ENCODE results near the gene NGFR. TPM values are rescaled to one million over a fixed set of nuclear protein-coding genes. Genes with fewer than 3 reads are reported as not detected.
"Not testable (repeated sequence)": the region's sequence is repeated elsewhere in the genome, so short reads cannot be mapped to it uniquely, and the experiment has no call there.

NGFR gene
- total RNA-seq, 1 experiment from 2014 or later = 1.8 TPM

DNA sequence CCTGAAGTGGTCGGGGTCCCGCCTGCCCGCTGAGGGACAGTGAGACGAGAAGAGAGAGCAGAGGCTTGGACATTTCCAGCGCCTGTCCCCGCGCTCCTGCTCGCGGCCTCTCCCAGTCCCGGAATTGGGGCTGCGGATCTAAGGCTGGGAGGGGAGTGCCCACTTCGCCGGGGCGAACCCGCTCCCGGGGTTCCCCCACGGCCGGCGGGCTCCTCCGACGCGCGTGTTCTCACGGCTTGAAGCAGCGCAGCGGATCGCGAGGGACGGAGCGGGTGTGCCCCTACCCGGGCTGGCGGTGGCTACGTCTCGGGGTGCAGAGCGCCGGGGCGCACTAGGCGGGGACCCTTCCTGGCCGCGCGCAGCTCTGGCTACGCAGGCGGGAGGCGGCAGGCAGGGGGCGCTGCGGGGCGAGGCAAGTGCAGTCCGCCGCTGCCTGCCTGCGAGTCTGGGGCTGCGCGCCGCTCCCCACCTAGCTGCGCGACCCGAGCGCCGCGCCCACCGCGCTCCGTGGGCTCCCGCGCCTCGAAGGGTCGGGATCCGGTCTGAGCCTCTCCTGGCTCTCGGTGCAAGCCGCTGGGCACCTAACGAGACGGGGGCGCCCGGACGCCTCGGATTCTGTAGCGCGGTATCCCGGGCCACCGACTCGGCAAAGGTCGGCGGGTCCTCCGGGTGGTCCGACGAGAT, 1.2 kb downstream of the NGFR start:
- no peak for DNase-seq (ENCODE audit: low spot score)

DNA sequence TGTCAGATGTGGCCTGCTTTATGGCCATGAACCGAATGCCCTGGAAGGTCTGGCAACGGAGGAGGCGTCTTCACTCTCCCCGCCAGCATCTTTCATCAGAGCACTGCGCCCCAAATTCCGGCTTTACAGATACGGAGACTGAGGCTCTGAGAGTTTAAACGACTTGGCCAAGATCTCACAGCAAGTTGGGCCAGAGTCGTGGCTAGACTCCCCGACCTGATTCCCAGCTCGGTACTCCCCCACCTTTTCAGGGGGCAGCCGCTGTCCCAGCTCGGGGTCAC, 1.7 kb downstream of the NGFR start:
- no peak for DNase-seq (ENCODE audit: low spot score)

DNA sequence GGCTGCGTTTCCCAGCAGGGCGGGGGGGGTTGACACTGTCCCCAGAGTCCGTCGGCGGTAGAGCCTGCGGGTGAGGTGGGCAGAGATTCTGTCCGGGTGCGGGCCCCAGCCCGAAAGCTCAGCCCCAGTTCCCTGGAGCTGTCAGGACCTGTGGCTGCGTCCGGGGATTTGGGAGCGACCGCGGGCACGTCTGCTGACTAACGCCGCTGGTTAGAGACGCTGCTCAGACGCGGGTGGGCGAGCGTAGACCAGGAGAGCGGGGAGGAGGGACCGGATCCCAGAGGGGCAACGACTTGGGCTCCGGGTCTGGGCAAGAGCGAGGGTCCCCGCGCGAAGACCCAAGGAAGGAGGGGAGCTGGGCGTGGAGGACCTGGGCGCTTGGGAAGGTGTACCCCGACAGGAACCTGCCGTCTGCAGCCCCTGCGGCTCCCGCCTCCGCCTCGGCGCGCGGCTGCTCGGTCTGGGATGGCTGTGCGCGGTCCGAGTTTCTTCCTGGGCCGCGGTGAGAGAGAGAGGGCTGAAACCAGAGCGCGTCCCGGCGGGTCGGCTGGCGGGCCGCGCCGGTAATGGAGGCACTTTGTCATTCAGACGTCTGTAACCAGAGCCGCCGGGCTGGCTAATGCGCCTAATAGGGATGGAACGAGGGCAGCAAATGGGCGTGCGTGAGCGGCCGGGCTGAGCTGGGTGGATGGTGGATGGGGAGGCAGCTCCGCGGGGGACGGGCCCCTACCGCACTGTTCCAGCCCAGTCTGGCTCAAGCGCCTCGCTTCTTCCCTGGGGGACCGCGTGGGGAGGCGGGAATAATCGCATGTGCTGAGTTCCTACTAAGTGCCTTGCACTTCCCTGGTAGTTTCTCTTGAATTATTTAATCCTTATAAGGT, 2.3 kb downstream of the NGFR start:
- no peak for DNase-seq (ENCODE audit: low spot score)

DNA sequence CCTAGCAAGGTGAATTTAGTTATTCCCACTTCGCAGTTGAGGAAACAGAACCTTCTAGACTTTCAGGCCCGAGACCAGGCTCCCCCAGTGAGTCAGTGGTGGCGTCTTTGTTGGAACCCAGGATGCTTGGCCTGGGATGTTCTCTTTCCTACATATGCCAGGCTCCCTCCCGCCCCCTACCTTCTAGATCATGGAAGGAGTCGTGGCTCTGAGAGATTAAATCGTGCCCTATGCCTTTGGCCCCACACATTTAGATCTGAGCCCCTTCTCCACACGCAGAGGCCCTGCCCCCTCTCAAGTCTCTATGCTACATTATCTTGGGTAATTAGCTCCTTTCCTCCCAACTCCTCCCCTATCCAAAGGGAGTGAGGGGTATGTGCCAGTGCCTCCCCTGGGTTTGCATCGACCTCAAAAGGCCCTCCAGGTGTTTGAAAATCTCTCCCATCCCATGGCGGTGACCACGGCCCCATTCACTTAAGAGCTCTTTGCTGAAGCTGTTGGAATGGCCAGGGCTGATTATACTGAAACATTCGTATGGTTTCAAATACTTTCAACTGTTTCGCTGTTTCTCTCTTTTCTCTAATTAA, 3.0 kb downstream of the NGFR start:
- no peak for DNase-seq (ENCODE audit: low spot score)

DNA sequence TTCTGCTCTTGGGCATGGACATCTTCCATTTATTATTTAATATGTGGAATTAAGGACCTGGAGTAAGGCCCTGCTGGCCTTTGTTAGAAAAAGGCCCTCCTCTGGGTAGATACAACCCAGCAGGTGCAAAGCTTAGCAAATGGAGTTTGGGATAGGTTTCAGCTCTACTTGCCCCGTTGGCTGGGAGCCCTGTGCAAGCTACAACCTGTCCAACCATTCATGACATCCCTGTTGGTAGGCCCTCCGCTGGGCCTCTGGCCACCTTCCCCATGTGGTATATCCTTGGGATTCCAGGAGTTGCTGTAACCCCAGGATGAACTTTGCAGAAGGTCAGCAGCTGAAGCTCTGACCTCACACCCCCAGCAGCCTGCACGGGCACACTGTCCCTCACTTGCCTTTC, 6.4 kb downstream of the NGFR start:
- no peak for DNase-seq (ENCODE audit: low spot score)

DNA sequence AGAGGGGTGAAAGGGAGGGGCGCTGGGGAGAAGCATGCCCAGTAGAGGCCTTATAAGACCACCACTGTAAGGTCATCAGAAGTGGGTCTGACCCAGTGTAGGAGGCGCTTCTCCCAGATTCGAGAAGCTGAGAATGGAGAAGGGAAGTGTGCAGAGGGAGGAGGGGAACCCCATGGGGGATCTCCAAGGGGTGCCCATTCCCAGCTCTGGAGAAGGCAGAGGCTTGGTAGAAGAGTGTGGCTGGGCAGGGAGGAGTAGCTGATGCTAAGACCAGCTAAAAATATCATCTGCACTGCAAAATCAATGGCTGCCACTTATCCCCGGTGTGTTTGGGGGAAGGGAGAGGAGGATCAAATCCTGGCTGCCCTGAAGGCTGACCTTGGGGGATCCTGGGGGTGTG, 7.2 kb downstream of the NGFR start:
- DNase-seq (ENCODE audit: low spot score) = no peak

DNA sequence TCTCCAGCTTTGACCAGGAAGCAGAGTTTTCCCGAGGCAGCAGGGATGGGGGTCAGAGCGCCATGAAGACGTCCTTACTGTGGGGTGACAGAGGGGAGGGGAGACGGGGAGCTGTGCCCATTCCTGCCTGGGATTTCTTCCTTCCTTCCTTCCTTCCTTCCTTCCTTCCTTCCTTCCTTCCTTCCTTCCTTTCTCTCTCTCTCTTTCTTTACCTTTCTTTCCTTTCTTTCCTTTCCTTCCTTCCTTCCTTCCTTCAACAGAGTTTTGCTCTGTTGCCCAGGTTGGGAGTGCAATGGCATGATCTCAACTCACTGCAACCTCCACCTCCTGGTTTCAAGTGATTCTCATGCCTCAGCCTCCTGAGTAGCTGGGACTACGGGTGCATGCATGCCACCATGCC, 7.6 kb downstream of the NGFR start:
- not testable (repeated sequence) for DNase-seq (ENCODE audit: low spot score)

DNA sequence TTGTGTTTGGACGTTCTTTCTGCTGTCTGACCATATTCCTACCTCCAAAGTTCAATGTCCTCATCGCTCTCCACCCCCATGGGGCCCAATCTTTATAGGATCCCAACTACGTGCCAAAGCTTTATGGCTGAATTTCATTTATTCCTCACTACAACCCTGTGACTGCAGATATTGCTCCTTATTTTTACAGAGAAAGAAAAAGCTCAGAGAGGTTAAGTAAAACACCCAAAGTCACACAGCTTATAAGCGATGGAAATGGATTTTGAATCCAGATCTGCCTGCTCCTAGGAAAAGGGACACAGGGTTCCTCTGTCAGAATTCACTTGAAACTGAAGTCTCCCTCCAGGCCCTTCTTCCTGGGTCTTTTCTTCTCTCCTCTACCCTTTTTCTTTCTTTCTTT, 9.3 kb downstream of the NGFR start:
- DNase-seq (ENCODE audit: low spot score) = no peak

DNA sequence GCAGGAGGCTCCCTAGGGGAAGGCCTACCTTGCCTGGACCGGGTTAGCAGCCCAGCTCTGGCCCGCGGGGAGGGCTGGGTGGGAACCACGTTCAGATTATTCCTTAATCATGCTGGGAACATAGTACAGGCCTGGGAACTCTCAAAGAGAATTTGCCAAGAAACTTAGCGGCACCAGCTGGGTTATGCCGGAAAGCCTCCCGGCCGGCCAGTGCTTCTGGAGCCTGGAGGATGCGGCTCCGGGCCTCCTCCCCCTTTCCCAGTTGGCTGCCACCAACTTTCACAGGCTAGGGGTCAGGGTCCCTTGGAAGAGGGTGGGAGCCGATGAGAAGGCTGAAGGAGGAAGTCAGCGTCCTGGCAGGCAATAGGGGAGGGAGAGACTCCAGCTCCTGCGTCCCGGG, 10.8 kb downstream of the NGFR start:
- DNase-seq (ENCODE audit: low spot score) = no peak

DNA sequence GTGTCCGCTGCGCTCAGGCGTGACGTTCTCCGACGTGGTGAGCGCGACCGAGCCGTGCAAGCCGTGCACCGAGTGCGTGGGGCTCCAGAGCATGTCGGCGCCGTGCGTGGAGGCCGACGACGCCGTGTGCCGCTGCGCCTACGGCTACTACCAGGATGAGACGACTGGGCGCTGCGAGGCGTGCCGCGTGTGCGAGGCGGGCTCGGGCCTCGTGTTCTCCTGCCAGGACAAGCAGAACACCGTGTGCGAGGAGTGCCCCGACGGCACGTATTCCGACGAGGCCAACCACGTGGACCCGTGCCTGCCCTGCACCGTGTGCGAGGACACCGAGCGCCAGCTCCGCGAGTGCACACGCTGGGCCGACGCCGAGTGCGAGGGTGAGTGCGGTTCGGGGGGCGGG, 11.2 kb downstream of the NGFR start:
- DNase-seq (ENCODE audit: low spot score) = no peak

DNA sequence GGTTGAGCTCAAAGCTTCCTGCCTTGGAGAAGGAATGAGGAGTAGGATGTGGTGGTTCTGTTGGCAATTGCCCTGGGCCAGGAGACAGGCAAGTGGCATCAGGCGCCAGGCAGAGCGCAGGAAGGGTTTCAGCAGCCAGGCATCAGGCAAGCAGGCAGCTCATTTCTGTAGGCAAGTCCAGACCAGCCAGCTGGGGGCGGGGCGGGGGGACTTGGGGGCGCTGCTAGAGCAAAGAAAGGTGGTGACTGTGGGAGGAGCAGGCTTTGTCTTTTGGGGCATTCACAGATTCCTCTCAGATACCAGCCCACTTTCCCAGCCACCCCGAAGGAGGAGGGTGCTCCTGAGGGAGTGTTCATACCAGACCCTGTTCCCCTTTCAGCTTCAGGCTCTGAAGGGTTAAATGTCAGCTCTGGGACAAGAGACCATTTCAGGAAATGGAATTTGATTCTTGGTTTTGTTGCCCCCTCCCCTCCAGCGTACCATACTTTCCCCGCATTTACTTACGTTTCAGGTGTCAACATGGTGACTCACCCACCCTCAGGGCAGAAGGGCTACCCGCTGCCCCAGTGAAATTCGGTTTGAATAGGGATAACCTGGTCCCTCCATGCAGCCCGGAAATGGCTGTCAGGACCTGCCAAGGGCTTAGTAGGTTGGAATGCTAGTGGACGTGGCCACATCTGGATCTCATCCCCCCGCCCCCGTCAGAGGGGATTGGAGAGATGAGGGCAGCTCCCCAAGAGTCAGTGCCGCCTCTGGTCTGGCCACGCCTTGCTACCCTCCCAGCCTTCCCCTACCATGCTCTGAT, 13.2 kb downstream of the NGFR start:
- DNase-seq (ENCODE audit: low spot score) = peak; percentile 63

DNA sequence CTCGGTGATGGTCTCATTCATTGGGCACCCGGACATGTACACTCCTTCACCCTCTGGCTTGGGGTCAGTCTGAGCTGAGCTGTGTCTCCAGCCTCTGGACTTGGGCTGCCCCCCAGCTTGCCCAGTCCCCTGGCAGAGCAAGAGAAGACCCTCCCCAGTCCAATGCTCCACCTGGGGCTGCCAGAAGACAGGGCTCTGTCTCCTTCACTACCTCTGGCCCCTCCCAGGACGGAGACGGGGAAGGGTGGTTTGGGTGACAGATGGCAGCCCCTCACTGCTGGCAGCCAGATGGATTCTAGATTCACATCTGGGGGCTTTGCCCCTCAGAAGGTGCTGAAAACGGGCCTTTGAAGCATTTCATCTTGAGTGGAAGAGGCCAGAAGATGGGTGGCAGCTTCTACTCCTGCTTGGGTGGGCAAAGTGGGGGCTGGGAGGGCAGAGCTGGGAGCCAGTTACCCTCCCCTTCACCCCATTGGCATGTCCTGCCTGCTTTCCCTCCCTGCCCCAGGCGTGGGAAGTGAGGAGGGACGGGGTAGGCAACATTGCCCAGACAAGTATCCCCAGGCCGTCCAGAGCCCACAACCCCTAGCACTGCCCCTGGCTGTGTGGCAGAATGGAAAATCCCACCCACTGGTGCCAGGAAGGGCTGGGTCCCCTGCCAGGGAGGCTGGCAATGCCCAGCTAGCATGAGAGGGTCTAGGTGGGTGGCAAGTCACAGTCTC, 13.9 kb downstream of the NGFR start:
- no peak for DNase-seq (ENCODE audit: low spot score)

DNA sequence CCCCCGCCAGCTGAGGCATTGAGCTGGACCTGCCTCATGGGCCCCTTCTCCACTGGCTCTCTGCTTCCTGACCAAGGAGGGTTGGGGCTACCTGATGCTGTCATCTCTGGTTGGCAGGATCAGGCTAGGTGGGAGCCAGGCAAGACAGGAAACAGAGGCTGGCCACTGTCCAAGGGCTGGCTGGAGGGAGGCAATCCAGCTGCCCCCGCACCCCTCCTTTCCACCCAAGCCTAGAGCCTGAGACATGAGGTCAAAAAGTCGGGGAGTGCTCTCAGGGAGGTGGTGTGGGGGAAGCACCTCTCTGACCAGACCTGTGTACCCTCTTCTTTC, 14.5 kb downstream of the NGFR start:
- no peak for DNase-seq (ENCODE audit: low spot score)

DNA sequence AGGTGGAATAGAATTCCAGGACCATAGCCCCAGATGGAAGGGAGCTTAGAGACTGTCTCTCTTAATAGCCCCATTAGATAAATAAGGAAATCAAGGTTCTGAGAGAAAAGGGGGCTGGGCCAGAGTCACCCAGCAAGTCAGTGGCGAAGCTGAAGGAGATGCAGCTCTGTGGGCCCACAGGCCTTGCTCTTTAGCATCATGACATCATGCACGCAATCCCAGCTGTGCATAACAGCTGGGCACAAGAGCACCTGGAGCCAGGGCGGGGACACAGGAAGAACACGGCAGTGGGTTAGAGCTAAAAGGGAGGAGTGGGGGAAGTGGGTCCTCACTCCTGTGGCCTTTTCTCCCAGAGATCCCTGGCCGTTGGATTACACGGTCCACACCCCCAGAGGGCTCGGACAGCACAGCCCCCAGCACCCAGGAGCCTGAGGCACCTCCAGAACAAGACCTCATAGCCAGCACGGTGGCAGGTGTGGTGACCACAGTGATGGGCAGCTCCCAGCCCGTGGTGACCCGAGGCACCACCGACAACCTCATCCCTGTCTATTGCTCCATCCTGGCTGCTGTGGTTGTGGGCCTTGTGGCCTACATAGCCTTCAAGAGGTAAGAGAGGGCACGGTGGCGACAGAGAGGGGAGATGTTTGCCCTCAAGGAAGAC, 15.1 kb downstream of the NGFR start:
- no peak for DNase-seq (ENCODE audit: low spot score)

DNA sequence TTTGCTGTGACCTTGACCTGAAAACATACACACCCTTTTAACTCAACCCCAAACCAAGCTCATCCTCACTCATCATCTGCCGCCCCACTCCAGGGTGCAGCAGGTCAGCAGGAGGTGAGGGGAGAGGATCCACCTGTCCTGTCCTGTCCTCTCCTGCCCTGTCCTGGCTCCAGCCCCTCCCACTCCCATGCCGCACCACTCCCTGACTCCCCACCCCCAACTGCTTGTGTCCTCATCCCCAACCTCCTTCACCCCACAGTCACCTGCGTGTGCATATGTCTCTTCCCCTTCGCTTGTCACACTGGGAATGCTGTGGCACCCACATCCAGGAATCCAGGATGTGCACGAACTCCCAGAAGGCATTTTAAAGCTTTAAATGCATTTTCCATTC, 15.6 kb downstream of the NGFR start:
- DNase-seq (ENCODE audit: low spot score) = no peak

DNA sequence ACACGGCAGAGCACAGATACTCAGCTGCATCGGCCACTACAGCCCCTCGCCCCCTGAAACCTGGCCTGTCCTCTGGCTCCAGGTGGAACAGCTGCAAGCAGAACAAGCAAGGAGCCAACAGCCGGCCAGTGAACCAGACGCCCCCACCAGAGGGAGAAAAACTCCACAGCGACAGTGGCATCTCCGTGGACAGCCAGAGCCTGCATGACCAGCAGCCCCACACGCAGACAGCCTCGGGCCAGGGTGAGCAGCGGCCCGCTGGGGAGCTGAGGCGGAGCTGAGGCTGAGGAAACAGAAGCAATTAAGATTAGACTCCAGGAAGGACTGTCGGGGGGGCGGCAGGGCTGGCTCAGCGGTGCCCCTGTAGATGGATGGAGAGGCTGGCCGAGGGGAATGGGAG, 16.7 kb downstream of the NGFR start:
- no peak for DNase-seq (ENCODE audit: low spot score)

DNA sequence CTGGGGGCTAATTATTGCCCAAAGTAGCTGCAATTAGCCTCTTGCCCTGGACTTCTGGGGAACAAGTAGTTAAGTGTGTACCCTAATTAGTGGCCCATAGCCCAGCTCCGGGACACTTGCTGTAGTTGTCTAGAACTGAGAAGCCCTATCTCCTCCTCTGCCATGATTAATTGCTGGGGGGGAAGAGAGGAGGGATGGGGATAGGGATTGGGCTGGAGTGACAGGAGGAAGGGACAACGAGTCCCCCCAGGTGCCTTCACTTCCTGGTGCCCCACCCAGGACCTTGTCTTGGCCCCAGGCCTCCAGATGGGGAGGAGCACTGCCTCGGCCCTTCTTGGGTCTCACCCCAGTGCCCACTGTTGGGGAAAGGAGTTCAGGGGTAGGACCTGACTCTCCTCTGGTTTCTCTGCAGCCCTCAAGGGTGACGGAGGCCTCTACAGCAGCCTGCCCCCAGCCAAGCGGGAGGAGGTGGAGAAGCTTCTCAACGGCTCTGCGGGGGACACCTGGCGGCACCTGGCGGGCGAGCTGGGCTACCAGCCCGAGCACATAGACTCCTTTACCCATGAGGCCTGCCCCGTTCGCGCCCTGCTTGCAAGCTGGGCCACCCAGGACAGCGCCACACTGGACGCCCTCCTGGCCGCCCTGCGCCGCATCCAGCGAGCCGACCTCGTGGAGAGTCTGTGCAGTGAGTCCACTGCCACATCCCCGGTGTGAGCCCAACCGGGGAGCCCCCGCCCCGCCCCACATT, 17.4 kb downstream of the NGFR start:
- DNase-seq (ENCODE audit: low spot score) = no peak

DNA sequence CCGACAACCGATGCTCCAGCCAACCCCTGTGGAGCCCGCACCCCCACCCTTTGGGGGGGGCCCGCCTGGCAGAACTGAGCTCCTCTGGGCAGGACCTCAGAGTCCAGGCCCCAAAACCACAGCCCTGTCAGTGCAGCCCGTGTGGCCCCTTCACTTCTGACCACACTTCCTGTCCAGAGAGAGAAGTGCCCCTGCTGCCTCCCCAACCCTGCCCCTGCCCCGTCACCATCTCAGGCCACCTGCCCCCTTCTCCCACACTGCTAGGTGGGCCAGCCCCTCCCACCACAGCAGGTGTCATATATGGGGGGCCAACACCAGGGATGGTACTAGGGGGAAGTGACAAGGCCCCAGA, 17.9 kb downstream of the NGFR start:
- DNase-seq (ENCODE audit: low spot score) = no peak

DNA sequence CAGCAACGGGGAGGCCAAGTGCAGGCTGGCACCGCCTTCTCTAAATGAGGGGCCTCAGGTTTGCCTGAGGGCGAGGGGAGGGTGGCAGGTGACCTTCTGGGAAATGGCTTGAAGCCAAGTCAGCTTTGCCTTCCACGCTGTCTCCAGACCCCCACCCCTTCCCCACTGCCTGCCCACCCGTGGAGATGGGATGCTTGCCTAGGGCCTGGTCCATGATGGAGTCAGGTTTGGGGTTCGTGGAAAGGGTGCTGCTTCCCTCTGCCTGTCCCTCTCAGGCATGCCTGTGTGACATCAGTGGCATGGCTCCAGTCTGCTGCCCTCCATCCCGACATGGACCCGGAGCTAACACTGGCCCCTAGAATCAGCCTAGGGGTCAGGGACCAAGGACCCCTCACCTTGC, 18.5 kb downstream of the NGFR start:
- no peak for DNase-seq (ENCODE audit: low spot score)

DNA sequence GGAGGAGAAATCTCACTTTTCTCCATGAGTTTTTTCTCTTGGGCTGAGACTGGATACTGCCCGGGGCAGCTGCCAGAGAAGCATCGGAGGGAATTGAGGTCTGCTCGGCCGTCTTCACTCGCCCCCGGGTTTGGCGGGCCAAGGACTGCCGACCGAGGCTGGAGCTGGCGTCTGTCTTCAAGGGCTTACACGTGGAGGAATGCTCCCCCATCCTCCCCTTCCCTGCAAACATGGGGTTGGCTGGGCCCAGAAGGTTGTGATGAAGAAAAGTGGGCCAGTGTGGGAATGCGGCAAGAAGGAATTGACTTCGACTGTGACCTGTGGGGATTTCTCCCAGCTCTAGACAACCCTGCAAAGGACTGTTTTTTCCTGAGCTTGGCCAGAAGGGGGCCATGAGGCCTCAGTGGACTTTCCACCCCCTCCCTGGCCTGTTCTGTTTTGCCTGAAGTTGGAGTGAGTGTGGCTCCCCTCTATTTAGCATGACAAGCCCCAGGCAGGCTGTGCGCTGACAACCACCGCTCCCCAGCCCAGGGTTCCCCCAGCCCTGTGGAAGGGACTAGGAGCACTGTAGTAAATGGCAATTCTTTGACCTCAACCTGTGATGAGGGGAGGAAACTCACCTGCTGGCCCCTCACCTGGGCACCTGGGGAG, 19.1 kb downstream of the NGFR start:
- DNase-seq (ENCODE audit: low spot score) = no peak
